ENCODE results near the gene UBE2D2. TPM values are rescaled to one million over a fixed set of nuclear protein-coding genes. Genes with fewer than 3 reads are reported as not detected.

The UBE2D2 gene
- total and polyA plus RNA-seq, 2 of the 4 experiments (the other 2 are of a cell fraction) = 26.9 to 35.7 TPM

DNA sequence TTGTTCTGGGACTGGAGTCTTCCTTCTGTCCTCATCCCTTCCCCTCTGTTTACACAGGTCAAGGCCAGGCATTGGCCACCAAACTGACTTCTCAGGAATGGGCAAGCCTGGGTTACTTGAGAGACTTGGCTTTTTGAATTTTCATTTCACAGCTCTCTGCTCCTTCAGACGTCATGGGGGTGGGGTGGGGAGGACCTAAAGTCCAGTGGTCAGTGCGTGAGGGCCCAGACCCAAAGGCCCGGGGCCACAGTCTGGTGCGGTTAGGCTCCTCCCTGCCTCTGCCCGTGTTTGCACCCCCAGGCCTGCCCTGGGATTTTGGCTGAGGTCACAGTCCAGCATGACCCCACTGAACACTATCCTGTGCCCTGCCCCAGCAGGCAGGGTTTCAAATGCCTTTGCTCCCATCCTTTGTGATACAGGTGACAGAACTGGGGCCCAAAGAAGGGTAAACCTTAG is 82.9 kb downstream of the UBE2D2 start:
- H3K56ac ChIP-seq (ENCODE audit: extremely low read depth, insufficient read depth, low read length) = no peak overlapping the region
- H4K20me1 ChIP-seq (ENCODE audit: insufficient read depth, low read length) = no peaks in the 10 kb centered on the region
- H3K27me3 ChIP-seq (ENCODE audit: control insufficient read depth, insufficient read depth, low read length) = peaks cover 4% of the 10 kb centered on the region; the same call in 1 of the 2 replicates
- no peaks in the 10 kb centered on the region for H3K79me1 ChIP-seq (ENCODE audit: low read depth in 1 of 2, low read length in 2 of 2)
- no peak overlapping the region for H4K5ac ChIP-seq (ENCODE audit: low read depth, low read length)
- 67% methylated on average over 1 of the region's 5 CpGs; no CpG with 5 or more reads in 1 of the 2 experiments for WGBS, 2 experiments (ENCODE audit: extremely low coverage in 2 of 2, insufficient read length in 1 of 2)
- no peak overlapping the region for H3K4me2 ChIP-seq (ENCODE audit: low read depth, low read length)
- TF ChIP-seq FOS (IDR thresholded peaks at IDR 0.05; ENCODE audit: low read depth, low read length) (no peak), NFE2L2 (IDR thresholded peaks at IDR 0.05; ENCODE audit: low read depth, low read length) (no peak)
- TF ChIP-seq, protein P1, sequence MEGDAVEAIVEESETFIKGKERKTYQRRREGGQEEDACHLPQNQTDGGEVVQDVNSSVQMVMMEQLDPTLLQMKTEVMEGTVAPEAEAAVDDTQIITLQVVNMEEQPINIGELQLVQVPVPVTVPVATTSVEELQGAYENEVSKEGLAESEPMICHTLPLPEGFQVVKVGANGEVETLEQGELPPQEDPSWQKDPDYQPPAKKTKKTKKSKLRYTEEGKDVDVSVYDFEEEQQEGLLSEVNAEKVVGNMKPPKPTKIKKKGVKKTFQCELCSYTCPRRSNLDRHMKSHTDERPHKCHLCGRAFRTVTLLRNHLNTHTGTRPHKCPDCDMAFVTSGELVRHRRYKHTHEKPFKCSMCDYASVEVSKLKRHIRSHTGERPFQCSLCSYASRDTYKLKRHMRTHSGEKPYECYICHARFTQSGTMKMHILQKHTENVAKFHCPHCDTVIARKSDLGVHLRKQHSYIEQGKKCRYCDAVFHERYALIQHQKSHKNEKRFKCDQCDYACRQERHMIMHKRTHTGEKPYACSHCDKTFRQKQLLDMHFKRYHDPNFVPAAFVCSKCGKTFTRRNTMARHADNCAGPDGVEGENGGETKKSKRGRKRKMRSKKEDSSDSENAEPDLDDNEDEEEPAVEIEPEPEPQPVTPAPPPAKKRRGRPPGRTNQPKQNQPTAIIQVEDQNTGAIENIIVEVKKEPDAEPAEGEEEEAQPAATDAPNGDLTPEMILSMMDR (conservative IDR thresholded peaks at IDR 0.05; ENCODE audit: low read depth, low read length) = no peak
- TF ChIP-seq, protein P2, sequence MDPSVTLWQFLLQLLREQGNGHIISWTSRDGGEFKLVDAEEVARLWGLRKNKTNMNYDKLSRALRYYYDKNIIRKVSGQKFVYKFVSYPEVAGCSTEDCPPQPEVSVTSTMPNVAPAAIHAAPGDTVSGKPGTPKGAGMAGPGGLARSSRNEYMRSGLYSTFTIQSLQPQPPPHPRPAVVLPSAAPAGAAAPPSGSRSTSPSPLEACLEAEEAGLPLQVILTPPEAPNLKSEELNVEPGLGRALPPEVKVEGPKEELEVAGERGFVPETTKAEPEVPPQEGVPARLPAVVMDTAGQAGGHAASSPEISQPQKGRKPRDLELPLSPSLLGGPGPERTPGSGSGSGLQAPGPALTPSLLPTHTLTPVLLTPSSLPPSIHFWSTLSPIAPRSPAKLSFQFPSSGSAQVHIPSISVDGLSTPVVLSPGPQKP (IDR thresholded peaks at IDR 0.05; ENCODE audit: borderline replicate concordance, low read depth, low read length) = no peak
- H2AFZ ChIP-seq (replicated peaks; ENCODE audit: low read length, poor library complexity) = no peak overlapping the region
- intact Hi-C loops (cut with micrococcal nuclease) = no loop called here
- H3K36me3 ChIP-seq (ENCODE audit: control insufficient read depth, insufficient read depth, low read length) = no peaks in the 10 kb centered on the region
- in situ Hi-C loops (cut with MboI; ENCODE audit: low sequenced_read_pairs) = loop anchor here (25.0 kb wide), 1 partner anchor 468 kb away; the partner anchor contains the start of gene PURA
- no peaks in the 10 kb centered on the region for H3K9me1 ChIP-seq (ENCODE audit: insufficient read depth, low read length)
- ATAC-seq (ENCODE audit: low read depth) (no peak), DNase-seq (no peak)
- dilution Hi-C loops (cut with HindIII; ENCODE audit: low sequenced_read_pairs, unreplicated experiment) = loop anchor here (25.0 kb wide), 1 partner anchor 118 kb away; no protein-coding TSS in a partner anchor
- BruUV-seq (replicated peaks) = no TSS peak
- ChIA-PET CTCF (interaction anchor here (1.3 kb wide), 1 partner anchor 122 kb away, joined by 3 read pairs; no protein-coding TSS in a partner anchor), POLR2A (ENCODE audit: unreplicated experiment) (interaction anchor here (0.8 kb wide), 1 partner anchor 16 kb away, joined by 3 read pairs; no protein-coding TSS in a partner anchor)
- no peaks in the 10 kb centered on the region for H3K9me3 ChIP-seq (ENCODE audit: control insufficient read depth, insufficient read depth, low read length)
- H3K23ac ChIP-seq (ENCODE audit: low read depth, low read length) = no peak overlapping the region
- peaks cover 2% of the 10 kb centered on the region; the same call in 1 of the 2 replicates for H3K4me1 ChIP-seq (ENCODE audit: control insufficient read depth, insufficient read depth, low read length)
- no peak overlapping the region for H3K27ac ChIP-seq (ENCODE audit: insufficient read depth, low read length)
- H3K9ac ChIP-seq (ENCODE audit: low read depth, low read length) = no peak overlapping the region
- H3K4me3 ChIP-seq (ENCODE audit: insufficient read depth, low read depth, low read length) = no peak overlapping the region
- no peak overlapping the region for H3K18ac ChIP-seq (ENCODE audit: low read depth, low read length)
- no peak overlapping the region for H2AK9ac ChIP-seq (replicated peaks; ENCODE audit: low read depth, low read length, poor library complexity)
- H2BK20ac ChIP-seq (ENCODE audit: low read depth, low read length) = no peak overlapping the region
- H2BK5ac ChIP-seq (ENCODE audit: low read depth, low read length, poor library complexity, severe bottlenecking) = no peak overlapping the region
- H4K91ac ChIP-seq (ENCODE audit: insufficient read depth, low read depth, low read length) = no peak overlapping the region
- no peak overlapping the region for H2BK15ac ChIP-seq (ENCODE audit: low read depth, low read length)
- H4K8ac ChIP-seq (ENCODE audit: low read depth in 2 of 2, low read length in 2 of 2) = no peak overlapping the region
- H3K14ac ChIP-seq (replicated peaks; ENCODE audit: low read depth, low read length) = no peak overlapping the region
- H2AK5ac ChIP-seq (ENCODE audit: low read depth, low read length) = no peak overlapping the region; the same call in 1 of the 2 replicates
- no peak overlapping the region for H2BK120ac ChIP-seq (ENCODE audit: low read depth, low read length)
- H3K4ac ChIP-seq (ENCODE audit: low read depth, low read length) = no peak overlapping the region
